Progenitor cell of endocrine pancreas (in vitro differentiated cells): ENCODE measurements around the gene SYT1. TPM values are rescaled to one million over a fixed set of nuclear protein-coding genes. Genes with fewer than 3 reads are reported as not detected.

Experiments
- DNase-seq: peaks from one replicate; pipeline ENCODE4 v3.0.0; 2021; ENCODE audit warnings: low spot score; ENCODE audit not compliant: unreplicated experiment
- H3K27ac Mint-ChIP-seq: 2 replicates; pipeline ENCODE4 v1.8.0; 2021; ENCODE audit warnings: mild to moderate bottlenecking, moderate library complexity, mixed read lengths
- H3K27me3 Mint-ChIP-seq: 2 replicates; pipeline ENCODE4 v1.8.0; 2021; ENCODE audit warnings: mixed read lengths
- H3K36me3 Mint-ChIP-seq: 2 replicates; pipeline ENCODE4 v1.8.0; 2022; ENCODE audit warnings: mixed read lengths; ENCODE audit not compliant: insufficient read depth
- H3K4me1 Mint-ChIP-seq: 2 replicates; pipeline ENCODE4 v1.8.0; 2021; ENCODE audit warnings: low read depth, mixed read lengths
- H3K4me3 Mint-ChIP-seq: 2 replicates; pipeline ENCODE4 v1.8.0; 2021; ENCODE audit warnings: low read depth, mild to moderate bottlenecking, moderate library complexity, mixed read lengths
- H3K9me3 Mint-ChIP-seq: 2 replicates; pipeline ENCODE4 v1.8.0; 2021; ENCODE audit warnings: low read depth, mixed read lengths
- total RNA-seq: library from RNA; stranded (reverse); gene quantifications from 2 replicates; pipeline ENCODE4 v1.2.1, GENCODE V29; 2021
- TF ChIP-seq, protein P1 (sequence below): fragments of 200-600 bp; sonication (generic); IDR thresholded peaks from one replicate; pipeline ENCODE4 v1.5.0; 2021; ENCODE audit warnings: antibody characterized with exemption, mild to moderate bottlenecking; ENCODE audit not compliant: unreplicated experiment

Gene SYT1
- total RNA-seq, 1 donor from 2014 or later = 4.3 TPM

DNA sequence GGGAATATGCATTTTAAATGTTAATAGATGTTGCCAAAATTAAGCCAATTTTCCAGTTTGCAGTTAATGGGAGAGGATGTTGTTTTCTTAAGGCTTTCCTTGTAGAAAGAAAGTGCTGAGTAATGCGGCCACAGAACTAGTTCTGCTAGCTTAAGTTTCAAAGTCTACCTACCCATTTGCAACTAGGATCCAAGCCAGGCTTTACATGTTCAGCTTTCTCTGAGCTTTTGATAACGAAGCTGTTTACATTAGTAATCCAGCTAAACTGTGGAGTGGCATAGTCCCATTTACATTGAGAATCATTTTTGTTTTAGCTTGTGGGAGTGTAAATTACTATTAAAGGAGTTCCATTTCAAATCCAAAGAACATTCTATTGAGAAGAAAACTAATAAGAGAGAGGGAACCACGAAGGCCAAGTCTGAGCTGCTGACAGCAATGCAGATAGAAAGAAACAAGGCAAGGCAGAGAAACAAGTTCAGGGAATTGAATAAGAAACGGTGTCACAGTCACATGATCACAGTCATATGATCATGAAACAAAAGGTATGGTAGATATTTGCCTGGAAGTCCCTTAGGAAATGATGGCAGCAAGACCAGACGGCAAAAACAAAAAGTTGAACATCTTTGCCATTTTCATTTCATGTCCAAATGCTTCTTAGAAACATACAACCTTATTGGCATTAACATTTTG lies 551.3 kb downstream of the SYT1 start:
- H3K4me1 Mint-ChIP-seq = peaks cover 27% of the 10 kb centered on the region
- peak overlapping the region; percentile 76 for H3K27ac Mint-ChIP-seq
- H3K9me3 Mint-ChIP-seq = no peaks in the 10 kb centered on the region
- DNase-seq = no peak
- H3K27me3 Mint-ChIP-seq = no peaks in the 10 kb centered on the region
- H3K4me3 Mint-ChIP-seq = no peak overlapping the region
- H3K36me3 Mint-ChIP-seq = no peaks in the 10 kb centered on the region
- TF ChIP-seq, protein P1, sequence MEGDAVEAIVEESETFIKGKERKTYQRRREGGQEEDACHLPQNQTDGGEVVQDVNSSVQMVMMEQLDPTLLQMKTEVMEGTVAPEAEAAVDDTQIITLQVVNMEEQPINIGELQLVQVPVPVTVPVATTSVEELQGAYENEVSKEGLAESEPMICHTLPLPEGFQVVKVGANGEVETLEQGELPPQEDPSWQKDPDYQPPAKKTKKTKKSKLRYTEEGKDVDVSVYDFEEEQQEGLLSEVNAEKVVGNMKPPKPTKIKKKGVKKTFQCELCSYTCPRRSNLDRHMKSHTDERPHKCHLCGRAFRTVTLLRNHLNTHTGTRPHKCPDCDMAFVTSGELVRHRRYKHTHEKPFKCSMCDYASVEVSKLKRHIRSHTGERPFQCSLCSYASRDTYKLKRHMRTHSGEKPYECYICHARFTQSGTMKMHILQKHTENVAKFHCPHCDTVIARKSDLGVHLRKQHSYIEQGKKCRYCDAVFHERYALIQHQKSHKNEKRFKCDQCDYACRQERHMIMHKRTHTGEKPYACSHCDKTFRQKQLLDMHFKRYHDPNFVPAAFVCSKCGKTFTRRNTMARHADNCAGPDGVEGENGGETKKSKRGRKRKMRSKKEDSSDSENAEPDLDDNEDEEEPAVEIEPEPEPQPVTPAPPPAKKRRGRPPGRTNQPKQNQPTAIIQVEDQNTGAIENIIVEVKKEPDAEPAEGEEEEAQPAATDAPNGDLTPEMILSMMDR = no peak

DNA sequence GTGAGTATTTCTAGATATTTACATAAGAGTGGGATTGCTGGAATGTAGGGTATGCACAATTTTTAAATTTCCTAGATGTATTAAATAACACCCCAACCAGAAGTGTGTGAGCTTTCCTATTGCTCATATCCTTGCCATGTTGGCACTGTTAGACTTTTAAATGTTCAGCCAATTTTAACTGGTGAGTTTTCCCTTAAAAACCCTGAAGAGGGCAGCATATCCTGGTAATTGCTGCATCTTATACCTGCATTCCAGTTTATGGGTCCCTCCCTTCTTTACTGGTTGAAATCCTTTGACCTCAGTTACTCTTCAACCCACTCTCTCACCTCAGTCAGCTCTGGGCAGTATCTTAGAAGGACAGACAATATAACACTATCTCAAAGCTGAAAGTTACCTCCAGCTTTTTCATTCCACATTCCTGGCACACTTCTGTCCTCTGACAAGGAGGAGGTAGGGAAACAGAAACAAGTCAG lies 555.6 kb downstream of the SYT1 start:
- H3K27ac Mint-ChIP-seq = peak overlapping the region; percentile 67
- peaks cover 37% of the 10 kb centered on the region for H3K4me1 Mint-ChIP-seq
- H3K4me3 Mint-ChIP-seq = no peak overlapping the region
- H3K9me3 Mint-ChIP-seq = no peaks in the 10 kb centered on the region
- H3K27me3 Mint-ChIP-seq = no peaks in the 10 kb centered on the region
- DNase-seq = no peak
- TF ChIP-seq, protein P1 = peak; percentile 64
- no peaks in the 10 kb centered on the region for H3K36me3 Mint-ChIP-seq

DNA sequence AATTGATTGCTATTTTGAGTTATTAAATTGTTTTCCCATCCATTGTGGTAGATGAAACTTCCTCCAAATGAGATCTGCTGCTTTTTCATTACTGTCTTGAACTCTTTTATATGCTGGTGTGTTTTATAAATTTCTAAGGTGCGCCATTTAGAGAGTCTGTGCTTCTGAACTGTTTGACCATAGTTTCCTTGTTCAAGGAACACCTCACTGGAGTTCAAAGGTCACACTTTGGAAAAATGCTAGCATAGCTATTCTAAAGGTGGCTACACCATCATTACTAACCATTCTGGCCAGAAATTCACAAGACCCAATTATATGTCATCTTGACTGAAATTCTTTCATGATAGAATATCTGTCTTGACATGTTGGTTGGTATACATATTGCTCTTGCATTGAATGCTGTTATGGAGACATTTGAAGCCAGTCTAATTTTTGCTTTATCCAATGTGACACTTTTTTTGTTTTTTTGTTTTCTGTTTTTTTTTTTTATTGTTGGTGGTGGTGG lies 556.7 kb downstream of the SYT1 start:
- peaks cover 32% of the 10 kb centered on the region for H3K4me1 Mint-ChIP-seq
- no peak overlapping the region for H3K27ac Mint-ChIP-seq
- H3K9me3 Mint-ChIP-seq = no peaks in the 10 kb centered on the region
- no peak overlapping the region for H3K4me3 Mint-ChIP-seq
- TF ChIP-seq, protein P1 = no peak
- H3K27me3 Mint-ChIP-seq = no peaks in the 10 kb centered on the region
- H3K36me3 Mint-ChIP-seq = no peaks in the 10 kb centered on the region
- no peak for DNase-seq

DNA sequence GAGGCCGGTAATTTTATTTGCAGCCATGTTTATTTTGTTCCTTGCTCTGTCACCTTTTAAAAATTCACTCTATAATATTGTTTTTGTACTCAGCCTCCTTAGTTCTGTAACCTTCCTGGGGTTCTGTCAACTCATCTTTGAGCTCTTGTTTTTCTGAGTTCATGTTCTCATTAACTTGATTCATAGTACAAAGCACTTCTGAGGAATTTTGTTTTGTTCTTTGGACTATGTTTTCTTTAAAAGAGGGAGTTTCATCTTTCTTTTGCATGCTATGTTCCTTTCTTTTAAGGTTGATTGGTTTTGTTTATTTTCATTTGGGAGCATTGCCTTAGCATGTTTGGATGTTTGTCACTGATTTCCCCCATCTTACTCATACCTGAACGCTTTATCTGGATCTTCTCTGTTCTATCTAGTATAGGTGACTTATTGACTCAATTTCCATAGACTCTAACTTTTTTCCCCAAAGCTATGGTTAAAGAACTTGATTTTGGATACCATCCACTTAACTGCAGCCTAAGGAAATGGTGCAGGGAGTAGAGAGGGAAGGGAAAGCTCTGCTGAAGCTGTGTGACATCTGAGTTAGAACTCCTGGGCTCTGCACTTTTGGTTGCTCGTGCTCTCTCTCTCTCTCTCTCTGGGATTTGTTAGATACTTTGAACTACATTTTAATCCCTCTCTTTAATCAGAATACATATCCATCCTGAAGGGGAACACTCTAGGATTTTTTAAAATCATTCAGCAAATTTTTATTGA lies 557.7 kb downstream of the SYT1 start:
- no peaks in the 10 kb centered on the region for H3K27me3 Mint-ChIP-seq
- peaks cover 31% of the 10 kb centered on the region for H3K4me1 Mint-ChIP-seq
- DNase-seq = no peak
- H3K4me3 Mint-ChIP-seq = no peak overlapping the region
- H3K9me3 Mint-ChIP-seq = no peaks in the 10 kb centered on the region
- H3K27ac Mint-ChIP-seq = no peak overlapping the region
- TF ChIP-seq, protein P1 = no peak
- no peaks in the 10 kb centered on the region for H3K36me3 Mint-ChIP-seq

DNA sequence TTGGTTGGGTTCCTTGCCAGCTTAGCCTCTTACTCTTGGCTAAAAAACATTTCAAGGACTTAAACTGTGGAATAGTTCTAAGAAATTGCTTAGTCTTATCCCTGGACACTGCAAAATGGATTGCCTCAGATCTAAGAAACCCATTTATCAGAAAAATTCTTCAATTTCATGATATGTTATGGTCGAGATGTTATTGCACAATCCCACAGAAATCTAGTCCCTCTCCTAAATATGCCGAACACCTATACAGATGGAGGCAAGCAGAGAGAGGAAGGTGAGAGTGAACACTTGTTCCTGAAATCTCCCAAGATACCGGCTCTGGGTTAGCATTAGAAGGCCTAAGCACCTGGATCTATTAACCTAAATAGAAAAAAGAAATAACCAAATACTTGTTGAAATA lies 559.0 kb downstream of the SYT1 start:
- no peak overlapping the region for H3K27ac Mint-ChIP-seq
- H3K36me3 Mint-ChIP-seq = no peaks in the 10 kb centered on the region
- no peak overlapping the region for H3K4me3 Mint-ChIP-seq

More for the DNA sequence above, 559.0 kb downstream of the SYT1 start:
- Mint-ChIP-seq H3K27me3 (no peaks in the 10 kb centered on the region), H3K4me1 (peaks cover 26% of the 10 kb centered on the region), H3K9me3 (no peaks in the 10 kb centered on the region)
- DNase-seq = no peak
- TF ChIP-seq, protein P1 = no peak
